Measurements from ENCODE around the gene AGBL5.

The AGBL5 gene

GRCh38 chr2:27042159-27042661, 9.3 kb upstream of the AGBL5 start:
- DNase-seq (ENCODE audit: low read depth), result no peak
- no peak for TF ChIP-seq CTCF (conservative IDR thresholded peaks at IDR 0.05; ENCODE audit: low read depth, low read length)
- H3K4me3 ChIP-seq (ENCODE audit: low read depth, low read length), result no peak overlapping the region

DNA sequence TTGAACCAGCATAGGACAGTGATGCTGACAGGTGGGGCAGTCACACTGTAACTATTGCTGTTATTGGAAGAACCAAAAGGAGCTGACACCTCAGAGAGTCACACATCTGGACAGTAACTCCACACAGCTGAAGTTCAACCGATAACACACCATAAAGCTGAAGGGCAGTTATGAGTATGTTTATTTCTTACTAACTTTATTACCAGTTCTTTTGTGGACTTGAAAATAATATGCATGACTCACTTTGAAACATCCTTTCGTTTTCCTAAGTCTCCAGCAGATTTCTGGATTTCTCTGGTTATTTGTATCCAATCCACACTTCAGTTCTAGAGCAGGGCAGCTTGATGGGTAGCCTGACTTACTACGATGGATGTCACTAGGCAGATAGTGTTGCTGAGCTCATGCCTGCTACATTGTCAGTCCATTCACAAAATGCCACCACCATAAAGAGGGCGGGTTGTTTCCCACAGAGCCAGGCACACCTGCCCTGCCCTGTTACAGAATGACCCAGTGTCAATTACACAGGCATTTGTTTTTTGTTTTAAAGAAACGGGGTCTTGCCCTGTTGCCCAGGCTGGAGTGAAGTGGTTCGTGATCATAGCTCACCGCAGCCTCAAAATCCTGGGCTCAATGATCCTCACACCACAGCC, 8.4 kb upstream of the AGBL5 start:
- TF ChIP-seq CTCF (conservative IDR thresholded peaks at IDR 0.05; ENCODE audit: low read depth, low read length), result no peak
- DNase-seq (ENCODE audit: low read depth), result no peak
- no peak overlapping the region for H3K4me3 ChIP-seq (ENCODE audit: low read depth, low read length)

DNA sequence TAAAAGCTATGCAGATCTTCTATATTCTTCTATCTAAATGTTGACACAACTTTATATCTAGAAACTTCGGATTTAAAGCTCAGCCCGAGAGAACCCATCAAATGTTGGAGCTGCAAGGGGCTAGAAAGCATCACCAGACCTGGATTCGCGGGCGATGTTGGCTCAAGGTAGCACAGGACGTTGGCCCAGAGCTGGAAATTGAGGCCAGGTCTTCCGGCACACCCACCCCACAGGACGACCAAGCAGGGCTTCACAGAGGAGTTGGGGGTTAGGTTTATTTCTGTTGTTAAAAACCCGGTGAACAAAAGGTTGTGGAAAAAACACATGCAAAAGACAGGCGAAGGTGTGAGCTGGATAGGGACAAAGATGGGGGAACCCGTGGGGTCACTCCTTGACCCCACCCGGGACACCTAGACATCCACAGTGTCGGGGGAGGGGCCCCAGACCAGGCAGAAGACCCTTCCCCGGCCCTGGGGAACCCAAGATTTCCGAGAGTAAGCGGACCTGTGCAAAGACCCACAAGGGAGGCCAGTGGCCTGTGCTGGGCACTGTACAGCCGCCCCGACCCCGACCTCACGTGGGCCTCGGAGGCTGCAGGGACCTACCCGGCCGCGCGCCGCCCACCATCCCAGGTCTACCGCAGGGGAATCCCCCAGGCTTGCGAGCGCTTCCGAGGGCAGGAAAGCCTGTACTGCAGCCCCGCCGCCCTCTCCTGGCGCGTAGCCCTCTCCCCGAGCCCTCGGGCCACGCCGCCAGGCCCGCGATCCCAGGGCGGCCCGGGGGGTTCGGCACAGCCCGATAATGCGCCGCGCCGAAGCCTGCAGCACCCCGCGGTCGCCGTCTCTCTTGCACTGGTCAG, 1.8 kb upstream of the AGBL5 start:
- no peak for DNase-seq (ENCODE audit: low read depth)
- TF ChIP-seq CTCF (conservative IDR thresholded peaks at IDR 0.05; ENCODE audit: low read depth, low read length), result no peak
- H3K4me3 ChIP-seq (ENCODE audit: low read depth, low read length), result peak overlapping the region; percentile 85

- peak; percentile 47 for TF ChIP-seq CTCF (conservative IDR thresholded peaks at IDR 0.05; ENCODE audit: low read depth, low read length)
- H3K4me3 ChIP-seq (ENCODE audit: low read depth, low read length), result peak overlapping the region; percentile 85
- peak; percentile 96 for DNase-seq (ENCODE audit: low read depth)
Observed at GRCh38 chr2:27050281-27050995, 1.0 kb upstream of the AGBL5 start.

DNA sequence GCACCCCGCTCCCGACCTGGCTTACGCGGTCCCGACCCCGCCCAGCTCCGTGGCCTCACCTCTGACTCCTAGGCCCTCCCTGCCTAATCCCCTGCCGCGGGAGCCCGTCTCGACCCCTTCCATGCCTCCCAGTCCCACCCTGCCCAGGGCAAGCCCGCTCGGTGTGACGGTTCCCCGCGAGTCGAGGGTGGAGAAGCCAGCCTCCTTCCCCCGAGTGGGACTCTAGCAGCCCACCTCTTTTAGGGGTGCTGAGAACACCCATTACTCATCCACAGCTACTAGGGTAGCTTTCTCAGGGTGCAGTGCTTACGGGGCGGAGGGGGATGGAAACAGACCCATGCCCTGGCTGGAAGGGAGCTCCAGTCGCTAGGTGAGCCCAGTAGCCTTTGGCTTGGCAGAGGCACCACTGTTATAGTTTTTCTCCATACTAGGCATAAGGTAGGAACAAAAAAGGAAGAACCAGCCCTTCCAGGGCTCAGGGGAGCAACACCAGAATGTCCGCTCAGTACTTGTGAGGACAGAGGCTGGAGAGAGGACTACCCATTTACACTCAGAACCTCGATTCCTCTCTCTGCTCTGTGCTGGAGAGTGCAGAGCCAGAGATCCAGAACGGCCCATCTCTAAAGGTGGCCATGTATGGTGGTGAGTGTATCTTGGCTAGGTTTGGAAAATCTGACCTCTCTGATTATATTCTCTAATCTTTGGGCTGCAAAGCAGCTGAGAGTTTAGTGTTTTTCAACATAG, 606 bp downstream of the AGBL5 start:
- no peak for TF ChIP-seq CTCF (conservative IDR thresholded peaks at IDR 0.05; ENCODE audit: low read depth, low read length)
- DNase-seq (ENCODE audit: low read depth), result peak; percentile 37

DNA sequence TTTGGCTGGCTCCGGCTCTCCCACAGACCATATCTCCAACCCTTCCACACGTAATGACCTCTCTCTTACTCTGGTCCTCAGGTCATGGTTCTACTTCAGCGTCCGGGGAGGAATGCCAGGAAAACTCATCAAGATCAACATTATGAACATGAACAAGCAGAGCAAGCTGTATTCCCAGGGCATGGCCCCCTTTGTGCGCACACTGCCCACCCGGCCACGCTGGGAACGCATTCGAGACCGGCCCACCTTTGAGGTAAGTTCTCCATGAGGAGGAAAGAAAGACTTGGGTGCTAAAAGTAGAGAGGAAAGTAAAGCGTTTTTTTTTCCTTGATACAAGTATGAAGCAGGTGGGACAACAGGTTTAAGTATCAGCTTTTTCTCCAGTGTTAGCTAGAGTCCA, 1.9 kb downstream of the AGBL5 start:
- DNase-seq (ENCODE audit: low read depth), result no peak
- no peak overlapping the region for H3K4me3 ChIP-seq (ENCODE audit: low read depth, low read length)
- no peak for TF ChIP-seq CTCF (conservative IDR thresholded peaks at IDR 0.05; ENCODE audit: low read depth, low read length)

More for the DNA sequence above, 606 bp downstream of the AGBL5 start:
- H3K4me3 ChIP-seq (ENCODE audit: low read depth, low read length), result peak overlapping the region; percentile 85
